Mucosa of descending colon (tissue), 3 donors: ENCODE measurements around the gene PTPRN2. TPM values are rescaled to one million over a fixed set of nuclear protein-coding genes. Genes with fewer than 3 reads are reported as not detected.

Source experiments
- ATAC-seq: fragments of 200-7000 bp; cut with Tn5 transposase; one replicate; pipeline ENCODE4 v1.9.1; 2020; ENCODE audit warnings: mild to moderate bottlenecking, moderate library complexity
- DNase-seq, 3 donors: peaks; one replicate each; pipeline ENCODE4 v3.0.0-alpha.2; 2020
- H3K36me3 ChIP-seq: fragments of 200-600 bp; one replicate; pipeline ENCODE4 v1.8.0; 2021; ENCODE audit warnings: low read depth, mild to moderate bottlenecking
- H3K4me1 ChIP-seq: fragments of 200-600 bp; one replicate; pipeline ENCODE4 v1.8.0; 2021; ENCODE audit warnings: low read depth, mild to moderate bottlenecking
- H3K4me3 ChIP-seq: fragments of 200-600 bp; one replicate; pipeline ENCODE4 v1.8.0; 2021; ENCODE audit warnings: mild to moderate bottlenecking
- H3K9me3 ChIP-seq: fragments of 200-600 bp; one replicate; pipeline ENCODE4 v1.8.0; 2021; ENCODE audit warnings: mild to moderate bottlenecking
- intact Hi-C, 2 donors: fragments of 100-400 bp; cut with DNase I in 1 of 2; cut with micrococcal nuclease in 1 of 2; formaldehyde crosslinking; loops; one replicate each; pipeline versions ENCODE4 v1.11.0 to v1.11.1; 2022; cut with DNase I, micrococcal nuclease
- total RNA-seq, 3 donors: library from RNA; stranded (reverse); fragmentation: NEBNext Ultra II Directional in 2 of 3; extraction: Animal tissue kit (Norgen Biotek cat#: 25700) in 2 of 3; gene quantifications; one replicate each; pipeline versions ENCODE4 v1.2.1 to v1.2.4, GENCODE V29; 2021 to 2023
- TF ChIP-seq, protein P1 (sequence below): fragments of 200-600 bp; IDR thresholded peaks from one replicate; pipeline ENCODE4 v1.8.0; 2022; ENCODE audit warnings: antibody characterized with exemption, mild to moderate bottlenecking
- donor health status: DM: no; HTN: no; CAD: no; lungs with moderate emphysema.
- donor health status: DM: no; HTN: no; CAD: no.
- donor health status: DM: no; HTN: yes; CAD: no.

PTPRN2 gene
- total RNA-seq, 3 donors from 2014 or later: 12.5 to 28.0 (median 26.2) TPM

DNA sequence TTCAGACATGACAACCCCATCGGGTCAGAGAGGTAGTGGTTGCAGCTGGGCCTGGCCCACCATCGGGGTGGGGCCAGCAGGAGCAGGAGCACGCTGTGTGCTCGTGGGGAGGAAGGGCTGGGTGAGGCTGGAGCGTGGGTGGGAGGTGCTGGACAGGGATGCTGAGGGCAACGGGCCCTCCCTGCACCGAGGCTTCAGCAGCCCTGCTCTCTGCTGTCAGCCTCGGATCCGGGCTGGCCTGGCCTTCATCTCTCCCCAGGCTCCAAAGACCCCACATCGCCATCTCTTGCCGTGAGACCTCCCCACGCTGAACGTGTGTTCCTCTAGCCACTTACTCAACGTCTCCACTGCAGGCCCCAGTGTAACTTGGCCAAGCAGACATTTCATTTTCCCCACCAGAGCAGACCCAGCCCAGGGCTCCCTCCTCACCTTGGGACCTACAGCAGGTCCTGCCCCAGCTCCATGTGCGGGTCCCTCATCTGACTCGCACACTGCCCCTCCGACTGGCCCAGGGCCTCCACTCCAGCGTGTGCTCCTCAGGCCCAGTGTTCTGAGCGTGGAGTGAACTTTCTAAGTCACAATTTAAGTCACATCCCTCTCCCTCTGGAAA lies 788.4 kb downstream of the PTPRN2 start:
- no peak for ATAC-seq
- Histone ChIP-seq H3K4me1 (no peaks in the 10 kb centered on the region), H3K36me3 (no peaks in the 10 kb centered on the region), H3K4me3 (no peak overlapping the region), H3K9me3 (no peaks in the 10 kb centered on the region)
- DNase-seq: peak in 1 of 3 donors; percentile 25
- TF ChIP-seq, protein P1, sequence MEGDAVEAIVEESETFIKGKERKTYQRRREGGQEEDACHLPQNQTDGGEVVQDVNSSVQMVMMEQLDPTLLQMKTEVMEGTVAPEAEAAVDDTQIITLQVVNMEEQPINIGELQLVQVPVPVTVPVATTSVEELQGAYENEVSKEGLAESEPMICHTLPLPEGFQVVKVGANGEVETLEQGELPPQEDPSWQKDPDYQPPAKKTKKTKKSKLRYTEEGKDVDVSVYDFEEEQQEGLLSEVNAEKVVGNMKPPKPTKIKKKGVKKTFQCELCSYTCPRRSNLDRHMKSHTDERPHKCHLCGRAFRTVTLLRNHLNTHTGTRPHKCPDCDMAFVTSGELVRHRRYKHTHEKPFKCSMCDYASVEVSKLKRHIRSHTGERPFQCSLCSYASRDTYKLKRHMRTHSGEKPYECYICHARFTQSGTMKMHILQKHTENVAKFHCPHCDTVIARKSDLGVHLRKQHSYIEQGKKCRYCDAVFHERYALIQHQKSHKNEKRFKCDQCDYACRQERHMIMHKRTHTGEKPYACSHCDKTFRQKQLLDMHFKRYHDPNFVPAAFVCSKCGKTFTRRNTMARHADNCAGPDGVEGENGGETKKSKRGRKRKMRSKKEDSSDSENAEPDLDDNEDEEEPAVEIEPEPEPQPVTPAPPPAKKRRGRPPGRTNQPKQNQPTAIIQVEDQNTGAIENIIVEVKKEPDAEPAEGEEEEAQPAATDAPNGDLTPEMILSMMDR: no peak
- intact Hi-C loops: no loop called here

- DNase-seq: peak in 1 of 3 donors; percentile 21
- Histone ChIP-seq H3K4me1 (no peaks in the 10 kb centered on the region), H3K4me3 (no peak overlapping the region), H3K36me3 (no peaks in the 10 kb centered on the region), H3K9me3 (no peaks in the 10 kb centered on the region)
- intact Hi-C loops: no loop called here
- ATAC-seq: no peak
- TF ChIP-seq, protein P1: no peak
Measured at GRCh38 chr7:157797361-157797760, 790.3 kb downstream of the PTPRN2 start.

- H3K4me1 ChIP-seq: no peaks in the 10 kb centered on the region
- no peaks in the 10 kb centered on the region for H3K9me3 ChIP-seq
- TF ChIP-seq, protein P1: no peak
- H3K36me3 ChIP-seq: no peaks in the 10 kb centered on the region
- ATAC-seq (no peak), DNase-seq (peak in 1 of 3 donors; percentile 29)
- H3K4me3 ChIP-seq: no peak overlapping the region
- intact Hi-C loops: no loop called here
Measured at GRCh38 chr7:157796846-157797245, 790.8 kb downstream of the PTPRN2 start.

DNA sequence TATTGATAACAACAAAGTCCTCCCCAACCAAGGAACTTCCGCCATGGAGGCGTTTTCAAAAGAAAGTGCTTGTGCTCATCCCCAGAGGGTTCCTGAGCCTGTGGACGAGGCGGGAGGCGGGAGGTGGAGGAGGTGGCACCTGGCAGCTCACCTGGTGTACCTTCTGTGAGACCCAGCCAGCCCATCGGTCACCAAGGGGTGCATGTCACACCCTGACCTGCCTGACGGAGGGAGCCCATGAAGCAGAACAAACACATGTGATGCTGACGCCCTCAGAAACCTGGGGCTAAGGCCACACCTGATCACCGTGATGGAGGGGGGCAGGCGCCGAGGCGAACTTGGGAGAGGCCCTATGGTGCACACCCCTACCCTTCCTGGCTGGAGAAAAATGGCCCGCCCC lies 792.0 kb downstream of the PTPRN2 start:
- H3K36me3 ChIP-seq: no peaks in the 10 kb centered on the region
- H3K4me1 ChIP-seq: no peaks in the 10 kb centered on the region
- TF ChIP-seq, protein P1: no peak
- intact Hi-C loops: no loop called here
- H3K4me3 ChIP-seq: no peak overlapping the region
- DNase-seq (peak in 1 of 3 donors; percentile 36), ATAC-seq (no peak)
- H3K9me3 ChIP-seq: no peaks in the 10 kb centered on the region

DNA sequence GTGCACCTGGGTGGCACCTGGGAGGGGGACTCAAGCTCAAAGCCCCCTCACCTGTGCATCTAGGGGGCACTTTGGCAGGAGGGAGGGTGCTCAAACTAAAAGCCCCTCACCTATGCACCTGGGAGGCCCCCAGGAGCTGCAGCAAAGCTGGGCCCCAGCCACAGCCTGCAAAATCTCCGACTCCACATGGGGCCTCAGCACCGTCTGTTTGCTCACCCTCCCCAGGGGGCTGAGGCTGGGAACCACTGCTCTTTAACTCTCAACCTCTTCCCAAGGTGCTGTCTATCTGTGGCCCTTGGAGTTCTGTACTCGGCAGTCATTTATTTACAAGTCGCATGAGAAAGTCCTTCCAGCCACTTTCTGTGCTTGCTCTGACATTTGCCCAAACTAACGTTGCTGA lies 792.4 kb downstream of the PTPRN2 start:
- Histone ChIP-seq H3K4me3 (no peak overlapping the region), H3K36me3 (no peaks in the 10 kb centered on the region), H3K4me1 (no peaks in the 10 kb centered on the region), H3K9me3 (no peaks in the 10 kb centered on the region)
- ATAC-seq: no peak
- DNase-seq: no peak
- intact Hi-C loops: no loop called here
- TF ChIP-seq, protein P1: no peak

DNA sequence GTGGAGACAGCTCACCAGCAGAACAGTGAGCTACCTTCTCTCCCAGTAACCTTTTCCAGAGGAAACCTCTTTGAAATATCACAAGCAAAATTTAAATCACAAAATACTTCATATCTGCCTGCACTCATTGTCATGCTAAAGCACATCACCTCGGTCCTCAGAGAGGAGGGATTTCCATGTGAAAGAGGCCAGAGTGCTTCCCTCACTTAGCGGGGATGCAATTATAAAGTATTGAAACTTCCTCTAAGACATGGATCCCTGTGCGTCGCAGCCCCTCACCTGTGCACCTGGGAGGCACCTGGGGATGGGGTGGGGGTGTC lies 792.9 kb downstream of the PTPRN2 start:
- TF ChIP-seq, protein P1: no peak
- intact Hi-C loops: no loop called here
- DNase-seq (no peak), ATAC-seq (no peak)
- Histone ChIP-seq H3K4me3 (no peak overlapping the region), H3K4me1 (no peaks in the 10 kb centered on the region), H3K36me3 (no peaks in the 10 kb centered on the region), H3K9me3 (no peaks in the 10 kb centered on the region)
